Fibroblast of skin of right quadriceps (primary cell): ENCODE results near the gene CD247.

Source experiments
- DNase-seq: peaks from one replicate; pipeline ENCODE4 v3.0.0-alpha.2; 2013

CD247 gene

DNA sequence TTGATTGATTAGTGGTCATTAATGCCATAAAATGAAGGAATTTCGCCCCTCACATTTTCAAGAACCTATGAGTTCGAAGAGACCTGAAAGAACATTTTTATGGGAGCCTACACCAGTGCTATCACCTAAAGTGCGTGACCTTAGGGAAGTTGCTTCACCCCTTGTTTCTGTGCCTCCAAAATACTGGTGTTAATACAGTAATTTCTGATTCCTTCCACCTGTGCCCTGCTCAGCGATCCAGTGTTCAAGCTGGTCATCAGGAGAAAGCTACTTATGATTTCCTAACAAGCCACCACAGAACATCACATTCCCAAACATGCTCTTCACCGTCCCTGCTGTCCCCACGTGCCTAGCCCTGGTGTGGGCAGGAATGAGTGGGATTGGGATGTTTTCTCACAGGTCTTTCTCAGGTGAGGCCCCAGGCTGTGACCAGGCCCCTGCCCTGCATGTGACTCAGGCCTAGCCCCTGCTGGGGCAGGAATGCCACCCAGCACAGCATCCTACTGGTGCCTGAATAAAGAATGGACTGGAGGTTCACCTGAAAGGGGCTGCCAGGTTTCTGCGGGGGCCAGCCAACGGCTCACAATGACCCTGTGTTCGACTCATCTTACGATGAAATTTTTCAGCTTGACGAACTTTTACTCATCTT lies 60.3 kb downstream of the CD247 start:
- no peak for DNase-seq

DNA sequence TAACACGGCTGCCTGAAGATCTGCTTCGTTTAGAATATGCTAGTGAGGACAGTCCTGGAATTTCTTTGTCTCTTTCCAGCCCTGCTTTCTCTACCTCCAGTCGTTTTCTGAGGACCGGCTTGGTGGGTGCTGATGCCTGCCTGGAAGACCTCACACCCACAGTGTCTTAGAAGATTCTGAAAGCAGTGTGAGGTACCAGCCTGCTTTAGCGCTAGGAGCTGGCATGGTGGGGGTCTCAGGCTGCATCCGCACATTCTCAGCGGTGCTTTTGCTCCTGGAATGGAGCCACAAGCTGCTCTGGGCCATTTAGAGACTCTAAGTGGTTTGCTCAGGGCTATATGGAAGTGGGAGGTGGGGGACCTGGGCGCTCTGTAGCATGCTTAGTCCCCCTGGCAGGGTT lies 61.4 kb downstream of the CD247 start:
- DNase-seq = no peak

DNA sequence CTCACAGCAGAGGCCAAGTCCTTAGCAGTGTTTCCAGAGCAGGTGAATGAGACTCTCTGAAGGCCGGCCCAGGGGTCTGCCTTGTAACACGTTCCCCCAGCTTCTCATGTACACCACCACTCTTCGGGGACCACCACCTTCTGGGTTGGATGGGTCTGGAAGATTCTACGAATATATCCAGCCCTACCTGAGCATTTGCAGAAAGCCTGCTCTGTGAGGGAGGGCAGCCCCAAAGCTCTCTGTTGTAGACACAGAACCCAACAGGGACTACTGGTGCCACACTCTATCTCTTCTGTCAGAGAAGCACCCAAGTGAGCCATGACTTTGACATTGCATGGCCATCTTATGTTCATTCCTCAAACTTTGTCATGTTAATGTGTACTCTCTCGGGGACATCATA lies 61.8 kb downstream of the CD247 start:
- no peak for DNase-seq

DNA sequence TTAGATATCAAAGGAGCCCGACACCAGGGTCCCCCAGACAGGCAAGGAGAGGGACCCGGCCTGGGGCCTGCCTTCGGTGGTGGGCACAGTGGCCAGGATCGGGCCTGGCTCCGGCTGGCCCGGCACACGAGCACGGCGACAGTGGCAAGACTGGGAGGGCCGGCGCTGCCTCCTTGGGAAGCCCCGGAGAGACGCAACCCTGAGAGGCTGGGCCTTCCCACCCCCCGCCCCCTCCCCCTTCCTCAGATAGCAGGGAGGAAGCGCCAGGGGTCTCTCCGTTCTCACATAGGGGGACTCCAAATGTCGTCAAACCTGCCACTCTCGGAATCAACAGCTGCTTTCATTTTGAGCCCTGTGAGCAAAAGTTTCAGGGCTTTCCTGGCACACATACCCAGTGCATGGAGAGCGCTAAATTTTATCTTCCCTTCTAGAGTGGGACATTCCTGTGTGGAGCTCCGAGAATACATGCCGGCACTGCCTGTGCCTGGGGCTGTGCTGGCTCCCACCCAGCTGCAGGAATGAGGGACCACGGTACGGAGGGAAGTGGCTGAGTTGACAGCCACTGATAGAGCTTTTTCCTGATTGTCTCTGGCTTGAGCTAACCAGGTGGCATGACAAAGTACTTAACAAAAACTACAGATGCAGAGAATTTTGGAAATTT lies 62.4 kb downstream of the CD247 start:
- no peak for DNase-seq

DNA sequence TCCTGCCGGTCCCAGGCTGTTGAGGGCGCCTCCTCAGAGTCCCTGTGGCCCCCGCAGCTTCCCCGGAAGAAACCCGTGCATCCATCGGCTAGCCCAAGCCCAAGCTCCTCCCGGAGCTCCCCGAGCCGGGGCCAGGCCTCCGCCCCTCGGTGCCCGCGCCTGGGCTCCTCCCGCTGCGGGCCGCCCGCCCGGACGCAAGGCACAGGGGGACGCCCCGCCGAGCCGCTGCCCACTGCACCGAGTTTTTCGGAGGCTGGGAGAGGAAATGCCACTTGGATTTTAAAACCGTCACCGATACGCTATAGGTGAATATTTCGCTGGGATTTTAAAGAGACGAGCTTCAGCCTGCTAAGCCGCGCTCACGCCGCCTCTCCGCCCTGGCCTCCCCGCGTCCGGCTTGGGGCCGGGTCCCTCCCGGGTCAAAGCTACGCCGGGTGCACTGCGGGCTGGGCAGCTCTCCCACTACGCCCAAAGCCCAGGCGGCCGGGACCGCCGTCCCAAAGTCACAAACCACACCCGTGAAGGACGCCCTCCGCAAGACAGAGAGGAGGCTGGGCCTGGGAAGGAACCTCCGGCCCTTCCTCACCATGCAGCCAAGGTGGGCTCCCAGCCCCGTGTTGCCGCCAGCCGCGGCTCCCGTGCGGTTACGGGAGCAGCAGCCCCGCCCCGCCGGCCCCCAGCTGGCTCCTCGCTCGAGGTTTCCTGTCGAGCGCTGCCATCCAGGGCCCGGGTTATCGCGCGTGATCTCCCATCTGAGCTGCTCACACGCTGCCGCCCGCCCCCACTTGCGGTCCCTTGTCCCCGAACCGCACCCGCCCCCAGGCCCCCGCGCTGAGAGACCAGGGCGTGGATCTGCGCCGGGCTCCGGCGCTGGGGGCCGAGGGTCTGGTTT lies 63.2 kb downstream of the CD247 start:
- DNase-seq = peak; percentile 17

DNA sequence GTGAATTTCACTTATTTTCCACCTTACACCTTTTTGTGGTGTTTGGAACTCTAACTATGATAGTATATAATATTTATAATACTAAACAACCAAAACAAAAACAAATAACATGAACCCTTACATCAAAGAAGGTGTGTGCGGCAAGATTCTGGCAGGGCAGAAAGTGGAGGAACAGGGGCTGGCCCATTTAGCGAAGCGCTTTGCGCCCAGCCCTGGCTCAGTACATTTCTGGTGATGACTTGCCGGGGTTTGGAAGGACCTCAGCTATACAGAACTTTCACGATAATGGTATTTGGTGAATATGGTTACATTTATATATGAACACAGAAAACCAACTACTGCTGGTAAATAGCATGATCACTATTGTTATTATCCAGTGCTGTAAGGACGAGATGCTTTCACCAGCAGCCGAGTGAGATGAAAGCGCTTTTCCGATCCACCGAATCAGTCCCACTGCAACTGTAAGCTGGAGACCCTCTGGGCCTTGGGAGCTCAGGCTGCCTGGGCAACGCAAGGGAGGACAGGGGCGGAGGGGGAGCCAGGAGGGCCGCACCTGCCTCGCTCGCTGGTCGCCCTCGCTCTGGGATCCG lies 63.9 kb downstream of the CD247 start:
- no peak for DNase-seq

DNA sequence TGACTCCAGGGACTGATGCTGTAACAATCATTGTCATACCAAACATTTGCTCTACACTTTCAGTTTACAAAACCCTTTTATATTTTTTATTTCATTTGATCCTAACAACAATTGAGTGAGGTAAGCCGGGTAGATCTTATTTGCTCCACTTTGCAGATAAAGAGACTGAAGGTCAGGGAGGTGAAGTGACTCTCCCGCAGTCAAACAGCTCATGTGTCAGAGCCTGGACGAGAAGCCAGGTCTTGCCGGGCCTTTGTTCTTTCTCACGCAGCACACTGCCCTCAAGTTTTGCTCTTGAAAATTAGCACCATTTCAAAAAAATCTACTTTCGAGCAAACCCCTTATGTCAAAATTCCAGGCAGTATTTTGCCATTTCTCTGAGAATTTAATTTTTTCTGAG lies 65.2 kb downstream of the CD247 start:
- no peak for DNase-seq

DNA sequence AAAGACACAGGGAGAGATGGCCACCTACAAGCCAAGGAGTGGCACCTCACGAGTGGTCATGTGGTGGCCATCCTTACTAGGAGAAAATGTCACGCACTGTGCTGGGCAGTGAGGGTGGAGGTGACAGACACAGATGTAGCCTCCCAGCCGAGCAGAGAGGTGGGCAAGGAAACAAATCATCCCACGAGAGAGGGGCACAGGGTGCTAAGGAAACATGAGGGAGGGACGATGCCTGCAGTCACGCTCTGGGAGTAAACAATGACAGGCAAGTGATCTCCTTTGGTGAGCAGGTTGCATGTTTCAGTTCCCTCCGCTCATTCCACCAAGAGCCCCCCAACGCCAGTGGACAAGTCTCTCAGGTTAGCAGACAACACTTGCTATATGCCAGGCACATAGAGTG lies 65.8 kb downstream of the CD247 start:
- no peak for DNase-seq

DNA sequence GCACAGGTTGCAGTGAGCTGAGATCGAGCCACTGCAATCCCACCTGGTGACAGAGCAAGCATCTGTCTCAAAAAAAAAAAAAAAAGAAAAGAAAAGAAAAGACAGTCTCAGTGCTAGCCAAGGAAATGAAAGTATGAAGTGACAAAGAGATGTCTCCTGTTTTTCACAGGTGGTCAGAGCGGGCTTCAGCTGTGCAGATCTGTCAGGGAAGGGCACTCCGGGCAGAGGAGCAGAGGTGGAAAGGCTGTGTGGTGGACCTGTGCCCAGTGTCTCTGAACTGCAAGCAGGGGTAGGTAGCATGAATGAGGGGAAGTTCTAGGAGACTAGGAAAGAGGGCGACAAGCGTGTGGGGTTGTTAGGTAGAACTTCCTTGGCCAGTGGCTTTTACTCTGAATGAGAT lies 67.5 kb downstream of the CD247 start:
- DNase-seq = no peak

DNA sequence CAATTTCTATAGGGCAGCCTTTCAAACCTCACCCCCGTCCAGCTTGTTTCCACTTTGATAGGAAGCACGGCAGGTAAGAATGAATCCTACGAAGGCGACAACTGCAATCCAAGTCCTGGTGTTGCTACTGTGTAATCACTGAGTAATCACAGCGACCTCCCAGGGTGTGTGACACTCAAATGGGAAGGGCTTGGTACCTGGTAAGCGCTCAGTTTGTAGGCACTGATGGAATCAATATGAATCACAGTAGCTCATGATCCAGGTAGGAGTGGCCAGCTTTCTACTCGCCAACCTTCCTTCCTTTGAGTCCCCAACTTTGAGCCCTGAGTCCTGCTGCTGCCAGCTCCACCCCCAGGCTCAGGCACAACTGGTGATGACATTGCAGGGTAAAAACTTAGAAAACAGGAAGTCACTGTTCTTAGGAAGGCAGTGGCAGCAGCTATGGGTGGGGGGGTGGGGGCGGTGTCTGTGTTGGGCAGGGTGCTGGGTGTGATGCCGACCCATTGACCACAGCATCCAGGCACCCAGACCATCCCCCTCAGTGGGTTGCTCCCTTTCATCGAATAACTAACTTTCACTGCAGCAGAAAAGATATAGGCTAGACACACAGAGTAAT lies 70.7 kb downstream of the CD247 start:
- DNase-seq = no peak

DNA sequence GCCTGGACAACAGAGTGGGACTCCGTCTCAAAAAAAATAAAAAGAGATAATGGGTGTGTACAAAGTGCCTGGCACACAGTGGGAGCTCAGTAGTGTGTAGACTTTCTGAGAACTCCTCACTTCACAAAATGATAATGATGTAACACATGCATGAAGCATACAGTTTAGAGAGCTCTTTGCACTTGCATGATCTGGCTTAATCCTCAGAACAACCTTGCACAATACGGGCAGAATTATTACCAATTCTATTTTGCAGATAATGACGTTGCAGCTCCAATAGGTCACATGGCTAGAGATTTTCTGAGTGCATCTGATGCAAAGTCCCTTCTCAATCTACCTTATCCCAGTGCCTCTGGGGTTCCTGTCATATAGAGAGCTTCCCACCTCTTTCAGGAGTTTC lies 71.4 kb downstream of the CD247 start:
- DNase-seq = no peak

DNA sequence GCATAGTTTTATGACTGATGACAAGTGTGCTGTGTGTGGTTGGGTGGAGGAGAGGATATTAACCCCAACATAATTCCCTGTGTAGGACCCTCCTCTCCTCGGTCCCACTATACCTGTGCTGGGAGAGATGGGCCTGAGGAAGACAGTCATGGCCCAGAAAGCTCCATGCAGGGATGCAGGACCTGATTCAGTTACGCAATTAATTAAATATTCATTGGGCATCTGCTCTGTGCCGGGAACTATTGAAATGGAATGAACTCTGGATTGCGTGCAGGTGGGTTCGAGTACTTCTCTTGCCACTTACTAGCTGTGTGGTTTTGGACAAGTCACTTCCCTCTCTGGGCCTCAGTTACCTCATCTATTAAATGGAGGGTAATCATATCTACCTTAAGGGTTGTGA lies 74.6 kb downstream of the CD247 start:
- no peak for DNase-seq

DNA sequence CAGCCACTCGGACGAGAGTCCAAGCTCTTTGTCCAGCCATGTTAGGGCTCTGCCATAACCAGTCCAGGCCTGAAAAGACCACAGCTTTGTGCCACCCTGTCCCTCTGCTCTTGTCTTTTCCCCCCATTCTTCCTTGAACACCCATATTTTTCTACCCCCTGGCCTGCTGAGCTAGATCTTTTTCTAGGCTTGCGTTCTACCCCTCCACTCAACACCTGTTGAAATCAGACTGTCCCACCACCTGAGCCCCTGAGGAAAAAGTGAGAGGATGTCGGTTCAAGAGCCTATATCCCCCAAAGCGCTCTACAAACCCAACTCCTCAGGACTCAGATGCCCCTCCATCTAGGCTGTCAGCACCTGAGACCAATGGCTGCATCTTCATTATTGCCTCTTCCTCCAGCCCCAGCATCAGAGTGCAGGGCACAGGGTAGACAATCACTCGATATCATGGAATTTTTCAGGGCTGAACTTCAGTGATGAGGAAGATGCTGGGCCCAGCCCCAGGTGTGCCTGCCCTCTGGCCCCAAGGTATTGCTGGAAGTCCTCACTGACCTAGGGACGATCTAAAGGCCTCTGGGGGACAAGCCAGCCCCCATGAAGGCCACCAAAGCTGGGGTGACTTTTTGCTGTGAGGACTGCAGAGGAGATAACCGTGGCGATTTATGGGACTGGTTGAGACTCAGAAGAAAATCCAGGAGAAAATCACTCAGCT lies 75.3 kb downstream of the CD247 start:
- DNase-seq = no peak

DNA sequence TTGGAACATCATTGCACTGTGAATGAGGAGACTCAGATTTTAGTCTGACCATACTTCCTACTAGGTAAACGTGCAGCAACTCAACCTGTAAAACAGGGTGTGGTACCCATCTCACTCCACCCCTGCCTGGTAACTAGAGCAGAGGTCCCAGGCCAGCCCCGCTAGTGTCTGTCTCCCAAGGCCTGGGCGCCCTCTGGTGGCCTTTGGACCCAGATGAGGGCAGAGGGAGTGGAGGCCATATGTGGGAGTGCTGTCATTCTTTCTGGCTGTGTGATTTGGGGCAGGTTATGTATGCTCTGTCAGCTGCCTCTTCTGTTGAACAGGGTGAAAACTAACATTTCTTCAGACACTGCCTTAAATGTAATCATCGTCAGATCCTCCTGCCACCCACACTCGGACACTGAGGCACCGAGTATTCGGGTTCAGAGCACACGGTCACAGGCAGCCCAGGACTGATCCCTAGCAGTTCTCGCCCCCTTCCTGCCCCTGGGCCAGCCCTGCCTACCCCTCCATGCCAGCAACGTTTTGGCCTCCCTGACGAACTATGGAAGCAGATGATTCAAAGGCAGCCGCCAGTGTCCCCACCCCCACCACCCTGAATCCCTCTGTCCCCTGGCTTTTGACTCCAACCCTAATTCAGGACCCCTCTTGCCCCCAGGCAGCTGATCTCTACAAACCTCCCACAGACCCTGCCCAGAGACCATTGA lies 76.0 kb downstream of the CD247 start:
- peak; percentile 61 for DNase-seq

DNA sequence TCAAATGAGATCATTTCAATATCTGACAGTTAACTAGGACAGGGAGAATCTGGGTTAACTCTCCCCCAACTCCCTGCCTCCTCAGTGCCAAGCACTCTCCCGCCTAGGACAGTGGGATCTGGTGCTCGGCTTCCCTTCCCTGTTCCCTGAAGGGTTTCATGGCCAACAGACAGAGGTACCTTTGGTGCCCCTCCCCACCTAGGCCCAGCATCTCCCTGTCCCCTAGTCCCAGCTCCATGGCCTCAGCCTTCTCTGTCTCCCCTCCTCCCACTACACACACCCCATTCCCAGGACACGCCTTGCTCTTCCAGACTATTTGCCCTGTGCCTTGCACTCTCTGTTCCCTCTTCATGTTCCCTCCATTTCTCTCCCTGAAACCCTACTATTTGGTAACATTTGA lies 77.1 kb downstream of the CD247 start:
- DNase-seq = no peak

DNA sequence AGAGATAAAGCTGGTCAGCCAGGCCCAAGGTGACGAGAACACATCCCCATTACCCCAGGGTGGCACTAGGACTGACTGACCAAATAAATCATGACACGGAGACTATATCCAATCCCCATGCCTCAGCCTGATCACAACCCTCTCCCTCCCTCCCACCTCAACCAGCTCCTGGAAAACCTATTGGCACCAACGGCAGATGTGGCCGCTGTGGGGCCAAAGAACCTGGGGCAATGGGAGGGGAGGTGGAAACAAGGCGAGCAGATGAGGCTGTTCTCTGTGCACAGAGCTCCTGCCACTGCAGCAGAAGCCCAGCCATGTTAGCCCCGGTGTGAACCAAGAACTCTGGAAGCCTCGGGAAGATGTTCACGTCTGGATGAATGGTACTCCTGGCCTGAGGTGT lies 77.6 kb downstream of the CD247 start:
- no peak for DNase-seq

DNA sequence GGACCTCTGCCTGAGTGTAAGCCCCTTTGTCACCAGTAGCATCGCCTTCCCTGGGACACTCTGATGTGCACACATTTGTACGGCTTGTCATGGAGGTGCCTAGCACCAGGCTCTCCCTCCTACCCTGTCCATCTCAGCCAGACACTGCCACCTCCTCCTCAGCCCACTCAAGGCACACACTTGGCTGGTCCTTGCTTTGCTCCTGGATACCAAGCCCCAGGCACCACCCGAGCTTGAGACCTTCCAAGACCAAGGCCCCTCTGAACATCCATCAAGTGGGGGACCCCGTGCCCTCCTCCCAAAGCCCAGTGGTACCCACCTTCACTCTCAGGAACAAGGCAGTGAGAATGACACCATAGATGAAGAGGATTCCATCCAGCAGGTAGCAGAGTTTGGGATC lies 78.0 kb downstream of the CD247 start:
- no peak for DNase-seq

DNA sequence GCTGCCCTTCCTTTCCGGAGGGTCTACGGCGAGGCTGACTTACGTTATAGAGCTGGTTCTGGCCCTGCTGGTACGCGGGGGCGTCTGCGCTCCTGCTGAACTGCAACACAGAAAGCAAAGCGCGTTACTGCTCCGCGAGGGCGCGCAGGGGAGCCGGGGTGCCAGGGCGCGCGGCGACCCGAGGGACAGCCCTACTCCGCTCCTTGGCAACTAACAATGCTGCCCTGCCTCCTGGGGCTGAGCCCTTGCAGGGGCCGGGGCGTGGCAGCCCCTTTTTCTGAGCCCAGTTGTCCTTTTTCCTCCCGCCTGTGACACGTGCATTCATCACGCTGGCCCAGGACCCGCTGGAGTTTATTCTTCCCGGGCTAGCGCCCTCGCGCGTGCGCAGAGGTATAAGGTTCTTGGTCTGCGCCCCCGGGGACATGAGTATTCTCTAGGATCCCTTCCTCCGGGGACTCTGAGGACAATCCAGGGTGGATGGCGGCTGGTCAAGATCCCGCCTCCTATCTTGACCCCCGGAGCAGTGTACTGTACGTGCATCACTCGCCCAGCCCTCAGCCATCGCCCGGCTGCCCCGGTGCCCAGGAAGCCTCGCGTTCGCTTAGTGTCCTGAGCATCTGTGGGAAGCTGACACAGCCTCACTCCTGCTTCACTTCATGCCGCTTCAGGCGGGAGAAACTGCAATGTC lies 78.9 kb downstream of the CD247 start:
- DNase-seq = peak; percentile 42

DNA sequence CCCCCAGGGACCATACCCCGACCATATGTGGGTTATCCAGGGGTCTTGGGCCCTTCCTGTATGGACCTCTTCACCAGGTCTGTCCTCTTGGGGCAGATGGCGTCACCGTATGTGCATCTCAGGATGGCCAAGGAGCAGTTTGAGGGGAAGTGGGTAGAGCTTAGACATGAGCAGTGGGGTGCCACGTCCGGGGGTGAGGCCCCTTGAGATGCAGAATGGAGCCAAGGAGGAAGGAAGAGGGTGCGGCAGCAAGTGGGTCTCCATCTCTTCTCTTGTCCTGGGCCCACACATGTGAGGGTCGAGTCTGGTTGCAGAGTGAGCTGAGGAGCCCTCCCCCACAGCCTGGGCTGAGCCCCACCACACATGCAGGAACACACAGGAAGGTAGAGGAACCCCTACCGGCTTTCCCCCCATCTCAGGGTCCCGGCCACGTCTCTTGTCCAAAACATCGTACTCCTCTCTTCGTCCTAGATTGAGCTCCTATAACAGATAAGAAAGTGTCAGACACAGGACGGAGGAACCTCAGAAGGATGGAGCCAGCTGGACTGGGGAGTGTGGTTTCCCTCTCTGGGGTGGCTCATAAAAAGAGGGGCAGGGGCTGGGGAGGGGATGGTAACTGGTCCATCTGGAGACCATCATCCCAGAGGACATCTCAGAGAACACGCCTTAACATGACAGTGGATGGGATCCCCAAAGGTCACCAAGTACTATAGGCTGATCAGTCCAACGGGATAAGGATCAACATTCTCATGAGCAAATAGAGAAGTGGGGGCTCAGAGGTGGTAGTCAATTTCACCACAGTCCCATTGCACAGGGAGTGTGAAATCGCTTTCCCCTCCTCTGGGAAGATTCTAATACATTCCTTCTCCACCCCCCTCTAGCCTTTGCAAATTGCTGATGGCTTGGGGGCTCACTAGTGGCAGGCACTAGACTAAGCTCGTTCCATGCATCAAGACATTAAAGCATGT lies 79.9 kb downstream of the CD247 start:
- no peak for DNase-seq

DNA sequence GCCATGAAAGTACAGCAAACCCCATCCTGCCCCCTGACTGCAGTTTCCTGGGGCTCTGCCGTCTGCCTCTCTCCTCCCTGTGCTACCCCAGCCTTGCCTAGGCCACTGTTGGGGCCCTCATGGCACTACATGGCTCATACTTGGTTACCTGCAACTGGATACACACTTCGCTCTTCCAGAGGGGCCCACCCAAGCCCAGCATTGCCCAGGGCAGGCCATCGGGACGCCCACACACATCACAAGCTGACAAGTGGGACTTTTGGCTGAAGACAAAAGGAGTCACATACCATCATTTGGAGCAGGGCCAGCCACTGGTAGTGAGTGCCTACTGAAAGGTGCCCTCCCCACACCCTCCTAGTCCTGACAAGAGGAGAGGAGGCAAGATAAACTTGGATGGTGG lies 82.8 kb downstream of the CD247 start:
- DNase-seq = no peak
